ENCODE results near the gene EIF4E1B.

DNA sequence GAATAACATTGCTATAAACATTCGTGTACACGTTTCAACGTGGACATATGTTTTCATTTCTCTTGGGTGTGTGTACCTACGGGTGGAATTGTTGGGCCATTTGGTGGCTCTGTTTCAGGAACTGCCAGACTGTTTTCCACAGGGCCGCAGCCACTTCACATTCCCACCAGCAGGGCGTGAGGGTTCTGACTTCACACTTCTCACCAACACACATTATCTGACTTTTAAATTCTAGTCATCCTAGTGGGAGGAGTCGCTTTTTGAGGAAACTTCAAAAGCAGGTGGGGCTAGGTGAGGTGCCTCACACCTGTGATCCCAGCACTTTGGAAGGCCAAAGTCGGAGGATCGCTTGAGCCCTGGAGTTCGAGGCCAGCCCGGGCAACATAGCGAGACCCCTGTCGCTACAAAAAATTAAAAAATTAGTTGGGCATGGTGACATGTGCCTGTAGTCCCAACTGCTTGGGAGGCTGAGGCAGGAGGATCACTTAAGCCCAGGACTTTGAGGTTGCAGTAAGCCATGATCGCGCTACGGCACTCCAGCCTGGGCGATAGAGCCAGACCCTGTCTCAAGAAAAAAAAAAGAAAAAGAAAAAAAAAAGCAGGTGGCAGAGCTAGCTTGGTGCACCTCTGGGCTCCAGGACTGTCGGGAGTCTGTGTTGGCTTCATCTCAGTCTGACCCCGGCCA lies 45.3 kb downstream of the EIF4E1B start:
- TF ChIP-seq, protein P1, sequence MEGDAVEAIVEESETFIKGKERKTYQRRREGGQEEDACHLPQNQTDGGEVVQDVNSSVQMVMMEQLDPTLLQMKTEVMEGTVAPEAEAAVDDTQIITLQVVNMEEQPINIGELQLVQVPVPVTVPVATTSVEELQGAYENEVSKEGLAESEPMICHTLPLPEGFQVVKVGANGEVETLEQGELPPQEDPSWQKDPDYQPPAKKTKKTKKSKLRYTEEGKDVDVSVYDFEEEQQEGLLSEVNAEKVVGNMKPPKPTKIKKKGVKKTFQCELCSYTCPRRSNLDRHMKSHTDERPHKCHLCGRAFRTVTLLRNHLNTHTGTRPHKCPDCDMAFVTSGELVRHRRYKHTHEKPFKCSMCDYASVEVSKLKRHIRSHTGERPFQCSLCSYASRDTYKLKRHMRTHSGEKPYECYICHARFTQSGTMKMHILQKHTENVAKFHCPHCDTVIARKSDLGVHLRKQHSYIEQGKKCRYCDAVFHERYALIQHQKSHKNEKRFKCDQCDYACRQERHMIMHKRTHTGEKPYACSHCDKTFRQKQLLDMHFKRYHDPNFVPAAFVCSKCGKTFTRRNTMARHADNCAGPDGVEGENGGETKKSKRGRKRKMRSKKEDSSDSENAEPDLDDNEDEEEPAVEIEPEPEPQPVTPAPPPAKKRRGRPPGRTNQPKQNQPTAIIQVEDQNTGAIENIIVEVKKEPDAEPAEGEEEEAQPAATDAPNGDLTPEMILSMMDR (conservative IDR thresholded peaks at IDR 0.05; ENCODE audit: low read depth in 2 of 2) = peak; percentile 63 to 84
- TF ChIP-seq EZH2phosphoT487 (IDR thresholded peaks at IDR 0.05; ENCODE audit: unreplicated experiment) (no peak), CREB1 (CRISPR knock-in tag; IDR thresholded peaks at IDR 0.05; ENCODE audit: low read depth) (no peak), STAT1 (IDR thresholded peaks at IDR 0.05; ENCODE audit: unreplicated experiment) (no peak), POLR2AphosphoS5 (IDR thresholded peaks at IDR 0.05; ENCODE audit: low read depth) (no peak), JUNB (IDR thresholded peaks at IDR 0.05; ENCODE audit: unreplicated experiment) (no peak), ZNF331 (CRISPR knock-in tag; IDR thresholded peaks at IDR 0.05; ENCODE audit: low read depth) (no peak), EZH2 (IDR thresholded peaks at IDR 0.05; ENCODE audit: low read depth, unreplicated experiment) (no peak), REST (IDR thresholded peaks at IDR 0.05; ENCODE audit: unreplicated experiment) (no peak), ETS1 (IDR thresholded peaks at IDR 0.05) (no peak), NANOG (IDR thresholded peaks at IDR 0.05; ENCODE audit: borderline replicate concordance) (no peak), ZNF114 (CRISPR knock-in tag; IDR thresholded peaks at IDR 0.05) (no peak)
- TF ChIP-seq, protein P2, sequence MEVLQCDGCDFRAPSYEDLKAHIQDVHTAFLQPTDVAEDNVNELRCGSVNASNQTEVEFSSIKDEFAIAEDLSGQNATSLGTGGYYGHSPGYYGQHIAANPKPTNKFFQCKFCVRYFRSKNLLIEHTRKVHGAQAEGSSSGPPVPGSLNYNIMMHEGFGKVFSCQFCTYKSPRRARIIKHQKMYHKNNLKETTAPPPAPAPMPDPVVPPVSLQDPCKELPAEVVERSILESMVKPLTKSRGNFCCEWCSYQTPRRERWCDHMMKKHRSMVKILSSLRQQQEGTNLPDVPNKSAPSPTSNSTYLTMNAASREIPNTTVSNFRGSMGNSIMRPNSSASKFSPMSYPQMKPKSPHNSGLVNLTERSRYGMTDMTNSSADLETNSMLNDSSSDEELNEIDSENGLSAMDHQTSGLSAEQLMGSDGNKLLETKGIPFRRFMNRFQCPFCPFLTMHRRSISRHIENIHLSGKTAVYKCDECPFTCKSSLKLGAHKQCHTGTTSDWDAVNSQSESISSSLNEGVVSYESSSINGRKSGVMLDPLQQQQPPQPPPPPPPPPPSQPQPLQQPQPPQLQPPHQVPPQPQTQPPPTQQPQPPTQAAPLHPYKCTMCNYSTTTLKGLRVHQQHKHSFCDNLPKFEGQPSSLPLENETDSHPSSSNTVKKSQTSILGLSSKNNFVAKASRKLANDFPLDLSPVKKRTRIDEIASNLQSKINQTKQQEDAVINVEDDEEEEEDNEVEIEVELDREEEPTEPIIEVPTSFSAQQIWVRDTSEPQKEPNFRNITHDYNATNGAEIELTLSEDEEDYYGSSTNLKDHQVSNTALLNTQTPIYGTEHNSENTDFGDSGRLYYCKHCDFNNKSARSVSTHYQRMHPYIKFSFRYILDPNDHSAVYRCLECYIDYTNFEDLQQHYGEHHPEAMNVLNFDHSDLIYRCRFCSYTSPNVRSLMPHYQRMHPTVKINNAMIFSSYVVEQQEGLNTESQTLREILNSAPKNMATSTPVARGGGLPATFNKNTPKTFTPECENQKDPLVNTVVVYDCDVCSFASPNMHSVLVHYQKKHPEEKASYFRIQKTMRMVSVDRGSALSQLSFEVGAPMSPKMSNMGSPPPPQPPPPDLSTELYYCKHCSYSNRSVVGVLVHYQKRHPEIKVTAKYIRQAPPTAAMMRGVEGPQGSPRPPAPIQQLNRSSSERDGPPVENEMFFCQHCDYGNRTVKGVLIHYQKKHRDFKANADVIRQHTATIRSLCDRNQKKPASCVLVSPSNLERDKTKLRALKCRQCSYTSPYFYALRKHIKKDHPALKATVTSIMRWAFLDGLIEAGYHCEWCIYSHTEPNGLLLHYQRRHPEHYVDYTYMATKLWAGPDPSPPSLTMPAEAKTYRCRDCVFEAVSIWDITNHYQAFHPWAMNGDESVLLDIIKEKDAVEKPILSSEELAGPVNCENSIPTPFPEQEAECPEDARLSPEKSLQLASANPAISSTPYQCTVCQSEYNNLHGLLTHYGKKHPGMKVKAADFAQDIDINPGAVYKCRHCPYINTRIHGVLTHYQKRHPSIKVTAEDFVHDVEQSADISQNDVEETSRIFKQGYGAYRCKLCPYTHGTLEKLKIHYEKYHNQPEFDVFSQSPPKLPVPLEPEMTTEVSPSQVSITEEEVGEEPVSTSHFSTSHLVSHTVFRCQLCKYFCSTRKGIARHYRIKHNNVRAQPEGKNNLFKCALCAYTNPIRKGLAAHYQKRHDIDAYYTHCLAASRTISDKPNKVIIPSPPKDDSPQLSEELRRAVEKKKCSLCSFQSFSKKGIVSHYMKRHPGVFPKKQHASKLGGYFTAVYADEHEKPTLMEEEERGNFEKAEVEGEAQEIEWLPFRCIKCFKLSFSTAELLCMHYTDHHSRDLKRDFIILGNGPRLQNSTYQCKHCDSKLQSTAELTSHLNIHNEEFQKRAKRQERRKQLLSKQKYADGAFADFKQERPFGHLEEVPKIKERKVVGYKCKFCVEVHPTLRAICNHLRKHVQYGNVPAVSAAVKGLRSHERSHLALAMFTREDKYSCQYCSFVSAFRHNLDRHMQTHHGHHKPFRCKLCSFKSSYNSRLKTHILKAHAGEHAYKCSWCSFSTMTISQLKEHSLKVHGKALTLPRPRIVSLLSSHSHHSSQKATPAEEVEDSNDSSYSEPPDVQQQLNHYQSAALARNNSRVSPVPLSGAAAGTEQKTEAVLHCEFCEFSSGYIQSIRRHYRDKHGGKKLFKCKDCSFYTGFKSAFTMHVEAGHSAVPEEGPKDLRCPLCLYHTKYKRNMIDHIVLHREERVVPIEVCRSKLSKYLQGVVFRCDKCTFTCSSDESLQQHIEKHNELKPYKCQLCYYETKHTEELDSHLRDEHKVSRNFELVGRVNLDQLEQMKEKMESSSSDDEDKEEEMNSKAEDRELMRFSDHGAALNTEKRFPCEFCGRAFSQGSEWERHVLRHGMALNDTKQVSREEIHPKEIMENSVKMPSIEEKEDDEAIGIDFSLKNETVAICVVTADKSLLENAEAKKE (CRISPR knock-in tag; IDR thresholded peaks at IDR 0.05) = no peak
